ENCODE measurements around the gene LILRB3. TPM values are rescaled to one million over a fixed set of nuclear protein-coding genes. Genes with fewer than 3 reads are reported as not detected.
"Not testable (repeated sequence)": the region's sequence is repeated elsewhere in the genome, so short reads cannot be mapped to it uniquely, and the experiment has no call there.

The LILRB3 gene
- 10 to 100 TPM in 2 of 3 donors, 1 to 10 TPM in 1; 1.6 to 28.3 (median 11.5) TPM for total RNA-seq

DNA sequence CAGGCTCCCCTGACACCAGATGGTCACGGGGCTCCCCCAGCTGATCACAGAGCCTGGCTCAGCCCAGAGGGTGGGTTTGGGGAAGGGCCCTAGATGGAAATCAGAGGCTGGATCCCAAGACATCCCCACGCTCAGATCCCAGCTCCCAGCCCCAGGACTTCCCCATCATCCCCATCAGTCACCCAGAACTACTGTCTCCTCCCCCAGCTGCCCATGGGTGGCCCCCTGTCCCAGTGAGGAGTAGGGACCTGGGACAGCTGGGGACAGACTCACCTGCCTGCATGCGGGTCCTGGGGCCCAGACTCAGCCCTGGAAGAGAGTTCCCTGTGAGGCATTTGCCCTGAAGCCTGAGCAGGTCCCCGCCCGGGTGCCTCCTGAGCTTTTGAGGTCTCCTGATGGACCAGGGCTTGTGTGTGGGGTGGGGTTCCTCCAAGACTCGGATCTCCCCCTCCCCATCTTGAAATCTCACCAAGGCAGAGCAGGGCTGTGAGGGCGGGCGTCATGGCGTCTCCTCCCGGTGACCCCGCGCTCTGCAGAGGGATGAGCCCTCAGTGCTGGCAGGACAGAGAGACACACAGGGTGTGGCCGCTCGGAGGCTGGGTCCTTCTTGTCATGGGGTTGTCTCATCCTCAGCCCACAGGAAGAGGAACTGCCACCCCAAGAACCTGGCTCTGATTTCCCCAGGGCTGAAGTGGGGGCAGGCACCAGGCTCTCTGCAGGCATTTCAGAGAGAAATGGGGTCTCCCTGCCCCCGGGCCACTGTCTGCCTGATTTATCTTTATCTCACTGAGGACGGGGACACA, at the start of gene LILRB3:
LILRB3 (minus strand) TSS at position 534 of the 803 bp plus-strand sequence; CDS start at position 503, 31 bp downstream.
- H3K9me3 ChIP-seq; intact Hi-C loops (cut with DNase I; ENCODE audit: low total_unique reads); H3K36me3 ChIP-seq; H3K27me3 ChIP-seq; H3K27ac ChIP-seq; DNase-seq (ENCODE audit: low spot score in 2 of 2); H3K4me1 ChIP-seq: not testable (repeated sequence)
- peak within 1 kb of the TSS in 2 of 3 donors; percentile 19 to 25 for H3K4me3 ChIP-seq

- intact Hi-C loops (cut with DNase I; ENCODE audit: low total_unique reads) = not testable (repeated sequence)
Observed at GRCh38 chr19:54272181-54272580, 49.4 kb upstream of the LILRB3 start.

GRCh38 chr19:54271587-54271986, 48.8 kb upstream of the LILRB3 start:
- intact Hi-C loops (cut with DNase I; ENCODE audit: low total_unique reads); H3K4me1 ChIP-seq; H3K9me3 ChIP-seq; DNase-seq (ENCODE audit: low spot score in 2 of 2); H3K4me3 ChIP-seq; H3K36me3 ChIP-seq; H3K27me3 ChIP-seq; H3K27ac ChIP-seq: not testable (repeated sequence)

More at GRCh38 chr19:54272181-54272580, 49.4 kb upstream of the LILRB3 start:
- H3K27ac ChIP-seq; H3K4me1 ChIP-seq; H3K4me3 ChIP-seq; DNase-seq (ENCODE audit: low spot score in 2 of 2); H3K36me3 ChIP-seq; H3K9me3 ChIP-seq; H3K27me3 ChIP-seq: not testable (repeated sequence)

- TF ChIP-seq, protein P1, sequence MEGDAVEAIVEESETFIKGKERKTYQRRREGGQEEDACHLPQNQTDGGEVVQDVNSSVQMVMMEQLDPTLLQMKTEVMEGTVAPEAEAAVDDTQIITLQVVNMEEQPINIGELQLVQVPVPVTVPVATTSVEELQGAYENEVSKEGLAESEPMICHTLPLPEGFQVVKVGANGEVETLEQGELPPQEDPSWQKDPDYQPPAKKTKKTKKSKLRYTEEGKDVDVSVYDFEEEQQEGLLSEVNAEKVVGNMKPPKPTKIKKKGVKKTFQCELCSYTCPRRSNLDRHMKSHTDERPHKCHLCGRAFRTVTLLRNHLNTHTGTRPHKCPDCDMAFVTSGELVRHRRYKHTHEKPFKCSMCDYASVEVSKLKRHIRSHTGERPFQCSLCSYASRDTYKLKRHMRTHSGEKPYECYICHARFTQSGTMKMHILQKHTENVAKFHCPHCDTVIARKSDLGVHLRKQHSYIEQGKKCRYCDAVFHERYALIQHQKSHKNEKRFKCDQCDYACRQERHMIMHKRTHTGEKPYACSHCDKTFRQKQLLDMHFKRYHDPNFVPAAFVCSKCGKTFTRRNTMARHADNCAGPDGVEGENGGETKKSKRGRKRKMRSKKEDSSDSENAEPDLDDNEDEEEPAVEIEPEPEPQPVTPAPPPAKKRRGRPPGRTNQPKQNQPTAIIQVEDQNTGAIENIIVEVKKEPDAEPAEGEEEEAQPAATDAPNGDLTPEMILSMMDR (IDR thresholded peaks at IDR 0.05) = no peak
- TF ChIP-seq POLR2A (IDR thresholded peaks at IDR 0.05) (no peak), POLR2AphosphoS5 (IDR thresholded peaks at IDR 0.05) (no peak)
- no peak for DNase-seq (ENCODE audit: low spot score in 2 of 2)
- H3K27me3 ChIP-seq = peaks cover 0 to 6% of the 10 kb centered on the region in 2 donors
- H3K36me3 ChIP-seq = no peaks in the 10 kb centered on the region
- no peaks in the 10 kb centered on the region for H3K4me1 ChIP-seq
- H3K4me3 ChIP-seq = no peak overlapping the region
- intact Hi-C loops (cut with DNase I; ENCODE audit: low total_unique reads) = no loop called here
- no peak overlapping the region for H3K27ac ChIP-seq
- no peaks in the 10 kb centered on the region for H3K9me3 ChIP-seq
Observed at GRCh38 chr19:54271106-54271505, 48.3 kb upstream of the LILRB3 start.

DNA sequence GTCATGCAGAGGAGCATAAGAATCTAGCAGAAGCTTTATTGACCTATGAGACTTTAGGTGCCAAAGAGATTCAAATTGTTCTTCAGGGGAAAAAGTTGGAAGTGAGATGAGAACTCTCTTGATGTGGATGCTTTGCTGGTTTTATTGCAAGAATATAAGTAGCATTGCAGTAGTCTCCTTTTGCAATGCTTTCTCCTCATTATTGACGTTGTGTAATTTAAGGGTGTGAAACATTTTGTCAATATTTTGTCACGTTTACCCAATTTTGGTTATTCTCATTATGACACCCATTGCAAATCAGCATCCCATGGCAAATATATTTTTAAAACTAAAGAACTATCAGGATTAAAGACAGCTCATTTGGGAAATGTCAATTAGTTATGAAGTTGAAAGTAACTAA, 46.1 kb upstream of the LILRB3 start:
- Histone ChIP-seq H3K36me3 (no peaks in the 10 kb centered on the region), H3K27ac (no peak overlapping the region), H3K4me1 (no peaks in the 10 kb centered on the region), H3K4me3 (no peak overlapping the region), H3K27me3 (peaks cover 0 to 3% of the 10 kb centered on the region in 2 donors), H3K9me3 (no peaks in the 10 kb centered on the region)
- TF ChIP-seq, protein P1 (IDR thresholded peaks at IDR 0.05) = no peak
- TF ChIP-seq POLR2AphosphoS5 (IDR thresholded peaks at IDR 0.05) (no peak), POLR2A (IDR thresholded peaks at IDR 0.05) (no peak)
- intact Hi-C loops (cut with DNase I; ENCODE audit: low total_unique reads) = no loop called here
- no peak for DNase-seq (ENCODE audit: low spot score in 2 of 2)

DNA sequence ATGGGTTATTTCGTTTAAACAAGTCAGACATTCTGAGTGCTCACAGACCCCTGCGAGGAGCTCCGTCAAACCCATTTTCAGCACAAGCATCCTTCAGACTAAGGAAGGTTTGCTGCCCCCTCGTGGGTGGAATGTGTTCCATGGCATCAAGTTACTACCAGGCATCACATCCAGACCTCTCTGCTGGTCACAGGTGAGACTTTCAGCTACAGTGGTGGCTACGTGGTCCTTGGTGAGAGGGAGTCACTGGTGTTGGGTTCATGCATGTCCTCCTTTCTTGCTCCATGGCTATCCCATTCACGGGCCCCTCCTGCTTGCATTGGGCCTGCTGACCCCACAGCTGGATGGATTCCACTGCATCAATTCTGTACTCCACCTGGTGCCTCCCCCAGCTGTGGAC, 43.3 kb upstream of the LILRB3 start:
- no peak overlapping the region for H3K27ac ChIP-seq
- TF ChIP-seq POLR2AphosphoS5 (IDR thresholded peaks at IDR 0.05) = no peak
- TF ChIP-seq, protein P1 (IDR thresholded peaks at IDR 0.05) = peak in 2 of 3 donors; percentile 52 to 60
- no peak for TF ChIP-seq POLR2A (IDR thresholded peaks at IDR 0.05)
- no peak overlapping the region for H3K4me3 ChIP-seq
- H3K4me1 ChIP-seq = no peaks in the 10 kb centered on the region
- H3K9me3 ChIP-seq = no peaks in the 10 kb centered on the region
- intact Hi-C loops (cut with DNase I; ENCODE audit: low total_unique reads) = no loop called here
- DNase-seq (ENCODE audit: low spot score in 2 of 2) = peak; percentile 39 to 72
- H3K27me3 ChIP-seq = no peaks in the 10 kb centered on the region
- no peaks in the 10 kb centered on the region for H3K36me3 ChIP-seq
